A549 (cell line): ENCODE results near the gene DCK. TPM values are rescaled to one million over a fixed set of nuclear protein-coding genes. Genes with fewer than 3 reads are reported as not detected.
"Not testable (repeated sequence)": the region's sequence is repeated elsewhere in the genome, so short reads cannot be mapped to it uniquely, and the experiment has no call there.

Source experiments
- ATAC-seq, 2 experiments: fragments of 200-7000 bp in 1 of 2; fragments of >200 bp in 1 of 2; cut with Nextera tagmentation in 1 of 2; cut with Tn5 transposase in 1 of 2; 3 replicates each; pipeline versions ENCODE4 v1.8.0 to v1.9.1; 2018 to 2020; ENCODE audit warnings: mild to moderate bottlenecking in 1 of 2, moderate library complexity in 1 of 2
- CTCF ChIA-PET: fragments of 300-600 bp; sonication (Branson Sonifier 250); formaldehyde crosslinking; extraction: SDS; loops from one replicate; lab custom pipeline; 2021; ENCODE audit warnings: antibody characterized with exemption, inconsistent platforms; lab: Yijun Ruan, JAX
- POLR2A ChIA-PET: fragments of 350-600 bp; formaldehyde crosslinking; extraction: SDS; loops from one replicate; lab custom pipeline; 2021; ENCODE audit warnings: antibody characterized with exemption, inconsistent platforms; lab: Yijun Ruan, JAX
- DNase-seq, 2 experiments: peaks; one replicate each; pipeline versions ENCODE4 v3.0.0 to v3.0.0-alpha.2; 2011 to 2016; ENCODE audit warnings: low read depth in 1 of 2, low spot score in 1 of 2
- FAIRE-seq: peaks from 2 replicates; lab custom pipeline; 2011; peaks lifted over from hg19 to GRCh38; lab: Jason Lieb, UNC
- H3K27ac ChIP-seq, 2 experiments: fragments of >200 bp; sonication (Bioruptor Twin); formaldehyde crosslinking; 3 replicates each; pipeline ENCODE4 v1.5.1; 2016 to 2017
- H3K4me1 ChIP-seq: fragments of >200 bp; sonication (Bioruptor Twin); formaldehyde crosslinking; 3 replicates; pipeline ENCODE4 v1.6.1; 2016
- H3K4me2 ChIP-seq: fragments of >200 bp; sonication (Bioruptor Twin); formaldehyde crosslinking; 3 replicates; pipeline ENCODE4 v1.6.1; 2016
- H3K4me3 ChIP-seq: fragments of >200 bp; sonication (Bioruptor Twin); formaldehyde crosslinking; 3 replicates; pipeline ENCODE4 v1.5.1; 2016
- H3K9me3 ChIP-seq: fragments of >200 bp; sonication (Bioruptor Twin); formaldehyde crosslinking; 3 replicates; pipeline ENCODE4 v1.6.1; 2016
- BCL3 ChIP-seq: fragments of >200 bp; sonication (Bioruptor Twin); formaldehyde crosslinking; IDR thresholded peaks from 3 replicates; pipeline ENCODE4 v1.6.1; 2016
- CBX2 ChIP-seq: fragments of 200-600 bp; sonication (generic); IDR thresholded peaks from 2 replicates; pipeline ENCODE4 v1.6.1; 2016; ENCODE audit warnings: low read depth, mild to moderate bottlenecking, borderline replicate concordance
- CEBPB ChIP-seq, 2 experiments: fragments of >200 bp in 1 of 2; sonication (Bioruptor Twin) in 1 of 2; formaldehyde crosslinking in 1 of 2; IDR thresholded peaks; 2 replicates each; pipeline ENCODE4 v1.6.1; 2012 to 2016
- CHD4 ChIP-seq: fragments of 200-600 bp; sonication (generic); IDR thresholded peaks from 2 replicates; pipeline ENCODE4 v1.6.1; 2016; ENCODE audit warnings: antibody characterized with exemption, mild to moderate bottlenecking, borderline replicate concordance
- ELK1 ChIP-seq: fragments of 150-350 bp; IDR thresholded peaks from 2 replicates; pipeline ENCODE4 v1.6.1; 2014; ENCODE audit warnings: low read depth, mild to moderate bottlenecking, low read length
- FOXS1 ChIP-seq: fragments of 250-450 bp; sonication (Bioruptor Pico); IDR thresholded peaks from 2 replicates; pipeline ENCODE4 v1.5.0; 2020; ENCODE audit warnings: mild to moderate bottlenecking, moderate library complexity
- HES2 ChIP-seq: fragments of >200 bp; sonication (Bioruptor Twin); formaldehyde crosslinking; IDR thresholded peaks from 2 replicates; pipeline ENCODE4 v1.6.1; 2016
- HMGXB4 ChIP-seq: fragments of 250-450 bp; sonication (Bioruptor Pico); IDR thresholded peaks from 2 replicates; pipeline ENCODE4 v1.5.0; 2021; ENCODE audit warnings: mild to moderate bottlenecking, moderate library complexity, borderline replicate concordance
- HOXB5 ChIP-seq: fragments of 250-450 bp; sonication (Bioruptor Pico); IDR thresholded peaks from 2 replicates; pipeline ENCODE4 v1.5.0; 2020; ENCODE audit warnings: mild to moderate bottlenecking, moderate library complexity
- MAFK ChIP-seq: fragments of 450-650 bp; IDR thresholded peaks from 2 replicates; pipeline ENCODE4 v1.6.1; 2014; ENCODE audit not compliant: partially characterized antibody
- MYC ChIP-seq: IDR thresholded peaks from 2 replicates; pipeline ENCODE4 v1.6.1; 2012; ENCODE audit warnings: mild to moderate bottlenecking, inconsistent platforms, low read length, improper control_type of control experiment, borderline replicate concordance
- NFE2L2 ChIP-seq: fragments of 150-350 bp; conservative IDR thresholded peaks from 2 replicates; pipeline ENCODE4 v1.6.1; 2014; ENCODE audit warnings: low read length
- PHF8 ChIP-seq: fragments of 200-600 bp; sonication (generic); IDR thresholded peaks from 2 replicates; pipeline ENCODE4 v1.6.1; 2016; ENCODE audit warnings: low read depth, mild to moderate bottlenecking, antibody characterized with exemption, moderate library complexity, borderline replicate concordance
- RAD21 ChIP-seq, 2 experiments: fragments of >200 bp in 1 of 2; sonication (Bioruptor Twin) in 1 of 2; formaldehyde crosslinking in 1 of 2; IDR thresholded peaks in 1 of 2; conservative IDR thresholded peaks in 1 of 2; 2 replicates in 1 of 2; 3 replicates in 1 of 2; pipeline ENCODE4 v1.6.1; 2012 to 2018; ENCODE audit warnings: inconsistent platforms in 1 of 2
- SMC3 ChIP-seq: fragments of >200 bp; sonication (Bioruptor Twin); formaldehyde crosslinking; IDR thresholded peaks from 3 replicates; pipeline ENCODE4 v1.6.1; 2018; ENCODE audit warnings: inconsistent platforms
- ZFP36 ChIP-seq: fragments of 450-650 bp; IDR thresholded peaks from 2 replicates; pipeline ENCODE4 v1.6.1; 2014; ENCODE audit warnings: borderline replicate concordance; ENCODE audit not compliant: partially characterized antibody
- WGBS: methylation state at CpG from one replicate; pipeline ENCODE4 v1.1.6; 2017; ENCODE audit errors: missing lambda C conversion rate; 5-methylcytosine and 5-hydroxymethylcytosine counted together
- polyA plus RNA-seq, 4 experiments: library from polyadenylated mRNA; depleted of rRNA in 3 of 4; stranded (reverse); fragments of >200 nt; fragmentation: RNase III in 1 of 4; extraction: RNeasy Plus Mini Kit Qiagen cat#74134 plus additional on column Dnase treatment in 1 of 4; gene quantifications; 2 replicates in 3 of 4; 3 replicates in 1 of 4; pipeline ENCODE4 v1.2.3, GENCODE V29; 2011 to 2017
- TF ChIP-seq, protein P1 (sequence below): fragments of >200 bp; sonication (Bioruptor Twin); formaldehyde crosslinking; IDR thresholded peaks from 3 replicates; pipeline ENCODE4 v1.5.1; 2016
- TF ChIP-seq, protein P2 (sequence below): fragments of 450-650 bp; IDR thresholded peaks from 2 replicates; pipeline ENCODE4 v1.6.1; 2014; ENCODE audit warnings: antibody characterized with exemption
- TF ChIP-seq, protein P3 (sequence below): fragments of 250-450 bp; sonication (Bioruptor Pico); IDR thresholded peaks from 2 replicates; pipeline ENCODE4 v1.5.0; 2020; ENCODE audit warnings: low read depth, mild to moderate bottlenecking, moderate library complexity

Gene DCK
- polyA plus RNA-seq, 2 of the 4 experiments (the other 2 are of a cell fraction), result 20.0 to 20.6 TPM

- TF ChIP-seq BCL3, result no peak
- no peak for TF ChIP-seq ZFP36
- TF ChIP-seq NFE2L2, result no peak
- TF ChIP-seq MYC, result no peak
Observed at GRCh38 chr4:71009086-71009485, 15.6 kb downstream of the DCK start (continued).

GRCh38 chr4:71009890-71010588, 16.6 kb downstream of the DCK start:
- POLR2A ChIA-PET, result interaction anchor here (0.5 to 1.3 kb wide), 3 partner anchors 8 to 71 kb away, joined by 3 to 8 read pairs (median 3); partner anchors contain the start of gene DCK
- ATAC-seq, result peak; percentile 54 to 73; a peak in 3 of 6 replicates
- CTCF ChIA-PET, result interaction anchor here (0.6 to 2.6 kb wide), 9 partner anchors 8 to 443 kb away, joined by 3 to 14 read pairs (median 3); partner anchors contain the start of gene DCK
- H3K9me3 ChIP-seq, result no peaks in the 10 kb centered on the region
- DNase-seq, result peak; percentile 26
- H3K4me2 ChIP-seq, result peak overlapping the region; percentile 19; the same call in 1 of the 3 replicates
- WGBS, result 1% methylated on average over 3 of the region's 3 CpGs
- TF ChIP-seq HMGXB4 (CRISPR knock-in tag) (no peak), RAD21 (conservative IDR thresholded peaks at IDR 0.05 in 1 of 2, IDR thresholded peaks at IDR 0.05 in 1 of 2) (peak; percentile 25 to 39; a peak in 3 of 5 replicates), ELK1 (no peak), HES2 (no peak), SMC3 (peak; percentile 39; the same call in 1 of the 3 replicates), MAFK (peak; percentile 35)
- TF ChIP-seq, protein P1, sequence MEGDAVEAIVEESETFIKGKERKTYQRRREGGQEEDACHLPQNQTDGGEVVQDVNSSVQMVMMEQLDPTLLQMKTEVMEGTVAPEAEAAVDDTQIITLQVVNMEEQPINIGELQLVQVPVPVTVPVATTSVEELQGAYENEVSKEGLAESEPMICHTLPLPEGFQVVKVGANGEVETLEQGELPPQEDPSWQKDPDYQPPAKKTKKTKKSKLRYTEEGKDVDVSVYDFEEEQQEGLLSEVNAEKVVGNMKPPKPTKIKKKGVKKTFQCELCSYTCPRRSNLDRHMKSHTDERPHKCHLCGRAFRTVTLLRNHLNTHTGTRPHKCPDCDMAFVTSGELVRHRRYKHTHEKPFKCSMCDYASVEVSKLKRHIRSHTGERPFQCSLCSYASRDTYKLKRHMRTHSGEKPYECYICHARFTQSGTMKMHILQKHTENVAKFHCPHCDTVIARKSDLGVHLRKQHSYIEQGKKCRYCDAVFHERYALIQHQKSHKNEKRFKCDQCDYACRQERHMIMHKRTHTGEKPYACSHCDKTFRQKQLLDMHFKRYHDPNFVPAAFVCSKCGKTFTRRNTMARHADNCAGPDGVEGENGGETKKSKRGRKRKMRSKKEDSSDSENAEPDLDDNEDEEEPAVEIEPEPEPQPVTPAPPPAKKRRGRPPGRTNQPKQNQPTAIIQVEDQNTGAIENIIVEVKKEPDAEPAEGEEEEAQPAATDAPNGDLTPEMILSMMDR, result peak; percentile 59
- H3K4me3 ChIP-seq, result no peak overlapping the region
- peaks cover 8% of the 10 kb centered on the region; the same call in 2 of the 3 replicates for H3K4me1 ChIP-seq
- no peak overlapping the region for H3K27ac ChIP-seq
- FAIRE-seq, result no peak

- no peak overlapping the region for H3K27ac ChIP-seq
- CTCF ChIA-PET, result interaction anchor here (1.2 kb wide), 1 partner anchor 56 kb away, joined by 3 read pairs; no protein-coding TSS in a partner anchor
- H3K4me2 ChIP-seq, result no peak overlapping the region
- H3K9me3 ChIP-seq, result no peaks in the 10 kb centered on the region
- ATAC-seq (no peak), FAIRE-seq (no peak)
- TF ChIP-seq, protein P2, sequence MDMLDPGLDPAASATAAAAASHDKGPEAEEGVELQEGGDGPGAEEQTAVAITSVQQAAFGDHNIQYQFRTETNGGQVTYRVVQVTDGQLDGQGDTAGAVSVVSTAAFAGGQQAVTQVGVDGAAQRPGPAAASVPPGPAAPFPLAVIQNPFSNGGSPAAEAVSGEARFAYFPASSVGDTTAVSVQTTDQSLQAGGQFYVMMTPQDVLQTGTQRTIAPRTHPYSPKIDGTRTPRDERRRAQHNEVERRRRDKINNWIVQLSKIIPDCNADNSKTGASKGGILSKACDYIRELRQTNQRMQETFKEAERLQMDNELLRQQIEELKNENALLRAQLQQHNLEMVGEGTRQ, result no peak
- TF ChIP-seq ELK1 (no peak), NFE2L2 (no peak), PHF8 (no peak), CEBPB (IDR thresholded peaks at IDR 0.05) (no peak), CBX2 (no peak), HOXB5 (CRISPR knock-in tag) (no peak), FOXS1 (no peak), CHD4 (no peak)
- TF ChIP-seq, protein P3, sequence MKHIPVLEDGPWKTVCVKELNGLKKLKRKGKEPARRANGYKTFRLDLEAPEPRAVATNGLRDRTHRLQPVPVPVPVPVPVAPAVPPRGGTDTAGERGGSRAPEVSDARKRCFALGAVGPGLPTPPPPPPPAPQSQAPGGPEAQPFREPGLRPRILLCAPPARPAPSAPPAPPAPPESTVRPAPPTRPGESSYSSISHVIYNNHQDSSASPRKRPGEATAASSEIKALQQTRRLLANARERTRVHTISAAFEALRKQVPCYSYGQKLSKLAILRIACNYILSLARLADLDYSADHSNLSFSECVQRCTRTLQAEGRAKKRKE (CRISPR knock-in tag), result no peak
- TF ChIP-seq, all 56 proteins: peak for 0
- 97% methylated on average over 4 of the region's 4 CpGs for WGBS
- POLR2A ChIA-PET, result no interaction called here
- DNase-seq, result no peak
- no peak overlapping the region for H3K4me3 ChIP-seq
- H3K4me1 ChIP-seq, result peaks cover 8% of the 10 kb centered on the region; the same call in 2 of the 3 replicates
Observed at GRCh38 chr4:71011451-71011850, 18.0 kb downstream of the DCK start.

- 92% methylated on average over 2 of the region's 2 CpGs for WGBS
- H3K9me3 ChIP-seq, FAIRE-seq, DNase-seq, POLR2A ChIA-PET, H3K4me1 ChIP-seq, H3K27ac ChIP-seq, H3K4me3 ChIP-seq, ATAC-seq, H3K4me2 ChIP-seq: not testable (repeated sequence)
- CTCF ChIA-PET, result interaction anchor here (3.2 kb wide), 1 partner anchor 8 kb away, joined by 14 read pairs; no protein-coding TSS in a partner anchor
Observed at GRCh38 chr4:71017391-71017790, 23.9 kb downstream of the DCK start.
